CD4-positive, alpha-beta T cell treated with Interleukin-15 for 1 hour (primary cell): Measurements from ENCODE around the gene ACSS2.

Experiments
- DNase-seq: peaks from one replicate; pipeline ENCODE4 v3.0.0-alpha.2; 2020

Gene ACSS2

GRCh38 chr20:34952671-34953070 lies 76.3 kb downstream of the ACSS2 start:
- no peak for DNase-seq

GRCh38 chr20:34953960-34954359 lies 77.5 kb downstream of the ACSS2 start:
- DNase-seq = no peak

- no peak for DNase-seq
These were observed 78.5 kb downstream of the ACSS2 start for GRCh38 chr20:34954904-34955230.

GRCh38 chr20:34955231-34956040 lies 79.0 kb downstream of the ACSS2 start, which contains the start of the genes GSS and MYH7B:
Gene GSS (minus strand): TSS chr20:34955806. CDS start chr20:34951852, 3,954 bp downstream.
Gene MYH7B (plus strand): TSS chr20:34955868. CDS start chr20:34978006, 22,138 bp downstream.
- peak; percentile 95 for DNase-seq

GRCh38 chr20:34956041-34956458 lies 79.6 kb downstream of the ACSS2 start:
- DNase-seq = no peak

GRCh38 chr20:34956751-34957472 lies 80.5 kb downstream of the ACSS2 start:
- DNase-seq = no peak

GRCh38 chr20:34964486-34964885 lies 88.1 kb downstream of the ACSS2 start:
- DNase-seq = no peak

GRCh38 chr20:34965051-34965450 lies 88.6 kb downstream of the ACSS2 start:
- DNase-seq = no peak

GRCh38 chr20:34967421-34967820 lies 91.0 kb downstream of the ACSS2 start:
- no peak for DNase-seq

- no peak for DNase-seq
These were observed 91.8 kb downstream of the ACSS2 start for GRCh38 chr20:34968042-34968775.

- no peak for DNase-seq
These were observed 93.9 kb downstream of the ACSS2 start for GRCh38 chr20:34970193-34970840.

- no peak for DNase-seq
These were observed 94.6 kb downstream of the ACSS2 start for GRCh38 chr20:34970846-34971560.

- DNase-seq = no peak
These were observed 95.3 kb downstream of the ACSS2 start for GRCh38 chr20:34971561-34972235.

GRCh38 chr20:34974246-34974645 lies 97.8 kb downstream of the ACSS2 start:
- DNase-seq = no peak

GRCh38 chr20:34976286-34976685 lies 99.9 kb downstream of the ACSS2 start:
- no peak for DNase-seq
